OCI-LY7 (cell line): ENCODE measurements around the gene FAT4. TPM values are rescaled to one million over a fixed set of nuclear protein-coding genes. Genes with fewer than 3 reads are reported as not detected.

Experiments used
- Bru-seq: library from RNA; stranded (reverse); fragments of 400-500 nt; gene quantifications from one replicate; lab custom pipeline; 2021; lab: Mats Ljungman, UMichigan
- BruChase-seq, 2 experiments: library from RNA; stranded (reverse); fragments of 400-500 nt; gene quantifications; one replicate each; lab custom pipeline; 2021; lab: Mats Ljungman, UMichigan
- BruUV-seq: library from RNA; stranded (reverse); fragments of 400-500 nt; replicated peaks from 2 replicates; lab custom pipeline; 2021; lab: Mats Ljungman, UMichigan
- CTCF ChIA-PET: fragments of 300-600 bp; sonication (Branson Sonifier 250); formaldehyde crosslinking; loops from one replicate; lab custom pipeline; 2022; ENCODE audit warnings: antibody characterized with exemption; ENCODE audit not compliant: unreplicated experiment; lab: Charles Lee
- POLR2A ChIA-PET: fragments of 300-600 bp; sonication (Branson Sonifier 250); formaldehyde crosslinking; loops from one replicate; lab custom pipeline; 2022; ENCODE audit warnings: antibody characterized with exemption; lab: Charles Lee
- DNase-seq: peaks from one replicate; pipeline ENCODE4 v3.0.0-alpha.2; 2015; ENCODE audit warnings: low spot score
- H2AFZ ChIP-seq: fragments of 200-600 bp; sonication (generic), shearing (Covaris generic); 2 replicates; pipeline ENCODE4 v1.6.1; 2014; ENCODE audit warnings: mild to moderate bottlenecking, antibody characterized with exemption, low read length, moderate library complexity
- H3K27ac ChIP-seq: fragments of 200-600 bp; sonication (generic); 2 replicates; pipeline ENCODE4 v1.5.1; 2014; ENCODE audit warnings: mixed run types, low read depth, mild to moderate bottlenecking, moderate library complexity, low read length, inconsistent platforms; ENCODE audit not compliant: poor library complexity, severe bottlenecking
- H3K36me3 ChIP-seq: fragments of 200-600 bp; sonication (generic); 2 replicates; pipeline ENCODE4 v1.6.1; 2014; ENCODE audit warnings: mild to moderate bottlenecking, antibody characterized with exemption, low read length, moderate library complexity, mixed read lengths; ENCODE audit not compliant: insufficient read depth
- H3K4me1 ChIP-seq: fragments of 200-600 bp; sonication (generic); 2 replicates; pipeline ENCODE4 v1.5.1; 2014; ENCODE audit warnings: mild to moderate bottlenecking, low read length; ENCODE audit not compliant: insufficient read depth, poor library complexity, severe bottlenecking
- H3K4me2 ChIP-seq: fragments of 200-600 bp; sonication (generic); 2 replicates; pipeline ENCODE4 v1.6.1; 2014; ENCODE audit warnings: mild to moderate bottlenecking, low read length
- H3K4me3 ChIP-seq: fragments of 200-600 bp; sonication (generic); 2 replicates; pipeline ENCODE4 v1.5.1; 2014; ENCODE audit warnings: mild to moderate bottlenecking, low read depth, low read length; ENCODE audit not compliant: poor library complexity, severe bottlenecking
- H3K79me2 ChIP-seq: fragments of 200-600 bp; sonication (generic); 2 replicates; pipeline ENCODE4 v1.6.1; 2016; ENCODE audit warnings: low read depth, mild to moderate bottlenecking, low read length, moderate library complexity, mixed read lengths; ENCODE audit not compliant: insufficient read depth
- H3K9me2 ChIP-seq: fragments of 200-600 bp; sonication (generic); 2 replicates; pipeline ENCODE4 v1.6.1; 2016; ENCODE audit warnings: mild to moderate bottlenecking, low read length, mixed read lengths; ENCODE audit not compliant: insufficient read depth
- H3K9me3 ChIP-seq: fragments of 200-600 bp; sonication (generic); 2 replicates; pipeline ENCODE4 v1.6.1; 2014; ENCODE audit warnings: mild to moderate bottlenecking, mixed run types, low read length, mixed read lengths
- H4K20me1 ChIP-seq: fragments of 200-600 bp; sonication (generic); 2 replicates; pipeline ENCODE4 v1.6.1; 2014; ENCODE audit warnings: mild to moderate bottlenecking, antibody characterized with exemption, low read length, moderate library complexity, mixed read lengths; ENCODE audit not compliant: insufficient read depth
- CTCF ChIP-seq: fragments of 200-600 bp; sonication (generic); conservative IDR thresholded peaks from 2 replicates; pipeline ENCODE4 v1.5.1; 2014; ENCODE audit warnings: mild to moderate bottlenecking, antibody characterized with exemption, low read length, moderate library complexity, mixed read lengths
- EZH2phosphoT487 ChIP-seq: fragments of 200-600 bp; sonication (generic); IDR thresholded peaks from 2 replicates; pipeline ENCODE4 v1.6.1; 2018; ENCODE audit warnings: low read depth, borderline replicate concordance, mild to moderate bottlenecking, mixed run types, antibody characterized with exemption, low read length, moderate library complexity, mixed read lengths
- intact Hi-C: fragments of 100-400 bp; cut with micrococcal nuclease; formaldehyde crosslinking; loops from one replicate; pipeline ENCODE4 v1.10.0; 2022; ENCODE audit not compliant: unreplicated experiment
- long read RNA-seq: library from polyadenylated mRNA; stranded (forward); transcript quantifications from one replicate; pipeline ENCODE4 v2.0.0, GENCODE V29; 2022
- total RNA-seq, 2 experiments: library from RNA; depleted of rRNA in 1 of 2; stranded (reverse); fragments of >200 nt in 1 of 2; shearing (Covaris generic) in 1 of 2; gene quantifications; 2 replicates each; pipeline ENCODE4 v1.2.3, GENCODE V29; 2014 to 2022

FAT4 gene
- total RNA-seq (2014; rRNA removed; shearing (Covaris generic)) (not detected in 2 replicates), total RNA-seq (2022) (not detected in 2 replicates), Bru-seq, nascent RNA (percentile 1 among the genes with signal in this experiment), BruChase-seq, experiment 1, labeled RNA remaining after a 6-hour chase (not detected), BruChase-seq, experiment 2, labeled RNA remaining after a 2-hour chase (percentile 5 among the genes with signal in this experiment)
- long read RNA-seq = 0 reads

- intact Hi-C loops = loop anchor here (5.0 kb wide), 1 partner anchor 427 kb away; no protein-coding TSS in a partner anchor
- Histone ChIP-seq H4K20me1 (no peaks in the 10 kb centered on the region), H2AFZ (no peak within 1 kb of the TSS), H3K27ac (no peak within 1 kb of the TSS), H3K4me3 (no peak within 1 kb of the TSS), H3K4me1 (no peaks in the 10 kb centered on the region), H3K36me3 (no peaks in the 10 kb centered on the region), H3K9me3 (no peaks in the 10 kb centered on the region), H3K4me2 (no peak within 1 kb of the TSS), H3K79me2 (no peaks in the 10 kb centered on the region), H3K9me2 (no peaks in the 10 kb centered on the region)
- ChIA-PET POLR2A (no interaction called here), CTCF (no interaction called here)
- no peak for DNase-seq
- no TSS peak for BruUV-seq
- TF ChIP-seq CTCF (no peak), EZH2phosphoT487 (no peak)
These were observed at the start of gene FAT4 for GRCh38 chr4:125314676-125315575. Gene FAT4 (plus strand): TSS chr4:125314955. CDS start chr4:125316412, 1,457 bp downstream.

GRCh38 chr4:125265846-125266245, 48.9 kb upstream of the FAT4 start:
- H3K4me3 ChIP-seq = no peak overlapping the region
- H3K9me3 ChIP-seq = no peaks in the 10 kb centered on the region
- intact Hi-C loops = no loop called here
- H3K36me3 ChIP-seq = no peaks in the 10 kb centered on the region
- no peak overlapping the region for H3K4me2 ChIP-seq
- H3K9me2 ChIP-seq = no peaks in the 10 kb centered on the region
- no peak overlapping the region for H2AFZ ChIP-seq
- no peak overlapping the region for H3K27ac ChIP-seq
- no peak for DNase-seq
- TF ChIP-seq EZH2phosphoT487 (no peak), CTCF (no peak)
- BruUV-seq = no TSS peak
- H3K4me1 ChIP-seq = no peaks in the 10 kb centered on the region
- ChIA-PET POLR2A (no interaction called here), CTCF (no interaction called here)
- H4K20me1 ChIP-seq = no peaks in the 10 kb centered on the region
- no peaks in the 10 kb centered on the region for H3K79me2 ChIP-seq
